HG02642 (cell line): ENCODE results near the gene NKAPL.
"Not testable (repeated sequence)": the region's sequence is repeated elsewhere in the genome, so short reads cannot be mapped to it uniquely, and the experiment has no call there.

Experiments
- ATAC-seq: cut with Tn5 transposase; IDR thresholded peaks from one replicate; pipeline ENCODE4 v1.9.1; 2021; ENCODE audit warnings: mild to moderate bottlenecking; ENCODE audit not compliant: unreplicated experiment, poor library complexity

The NKAPL gene

GRCh38 chr6:28291573-28291972, 32.5 kb downstream of the NKAPL start:
- ATAC-seq, result no peak

- ATAC-seq, result no peak
Measured at GRCh38 chr6:28295326-28295725, 36.2 kb downstream of the NKAPL start.

GRCh38 chr6:28296520-28297060, 37.5 kb downstream of the NKAPL start:
- ATAC-seq, result no peak

- ATAC-seq, result peak; percentile 71
Measured at GRCh38 chr6:28303570-28303969, 44.5 kb downstream of the NKAPL start.

- not testable (repeated sequence) for ATAC-seq
Measured at GRCh38 chr6:28306363-28306762, 47.3 kb downstream of the NKAPL start.
